ENCODE data around the gene EIF3K.

GRCh38 chr19:38669552-38669951, 50.6 kb downstream of the EIF3K start:
- TF ChIP-seq, protein P1, sequence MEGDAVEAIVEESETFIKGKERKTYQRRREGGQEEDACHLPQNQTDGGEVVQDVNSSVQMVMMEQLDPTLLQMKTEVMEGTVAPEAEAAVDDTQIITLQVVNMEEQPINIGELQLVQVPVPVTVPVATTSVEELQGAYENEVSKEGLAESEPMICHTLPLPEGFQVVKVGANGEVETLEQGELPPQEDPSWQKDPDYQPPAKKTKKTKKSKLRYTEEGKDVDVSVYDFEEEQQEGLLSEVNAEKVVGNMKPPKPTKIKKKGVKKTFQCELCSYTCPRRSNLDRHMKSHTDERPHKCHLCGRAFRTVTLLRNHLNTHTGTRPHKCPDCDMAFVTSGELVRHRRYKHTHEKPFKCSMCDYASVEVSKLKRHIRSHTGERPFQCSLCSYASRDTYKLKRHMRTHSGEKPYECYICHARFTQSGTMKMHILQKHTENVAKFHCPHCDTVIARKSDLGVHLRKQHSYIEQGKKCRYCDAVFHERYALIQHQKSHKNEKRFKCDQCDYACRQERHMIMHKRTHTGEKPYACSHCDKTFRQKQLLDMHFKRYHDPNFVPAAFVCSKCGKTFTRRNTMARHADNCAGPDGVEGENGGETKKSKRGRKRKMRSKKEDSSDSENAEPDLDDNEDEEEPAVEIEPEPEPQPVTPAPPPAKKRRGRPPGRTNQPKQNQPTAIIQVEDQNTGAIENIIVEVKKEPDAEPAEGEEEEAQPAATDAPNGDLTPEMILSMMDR (IDR thresholded peaks at IDR 0.05): no peak
- no peak for TF ChIP-seq EP300 (IDR thresholded peaks at IDR 0.05)
